ENCODE results near the gene GPER1. TPM values are rescaled to one million over a fixed set of nuclear protein-coding genes. Genes with fewer than 3 reads are reported as not detected.

GPER1 gene
- total and polyA plus RNA-seq, 2 experiments from 2014 or later = 0.89 TPM; not detected in 1

DNA sequence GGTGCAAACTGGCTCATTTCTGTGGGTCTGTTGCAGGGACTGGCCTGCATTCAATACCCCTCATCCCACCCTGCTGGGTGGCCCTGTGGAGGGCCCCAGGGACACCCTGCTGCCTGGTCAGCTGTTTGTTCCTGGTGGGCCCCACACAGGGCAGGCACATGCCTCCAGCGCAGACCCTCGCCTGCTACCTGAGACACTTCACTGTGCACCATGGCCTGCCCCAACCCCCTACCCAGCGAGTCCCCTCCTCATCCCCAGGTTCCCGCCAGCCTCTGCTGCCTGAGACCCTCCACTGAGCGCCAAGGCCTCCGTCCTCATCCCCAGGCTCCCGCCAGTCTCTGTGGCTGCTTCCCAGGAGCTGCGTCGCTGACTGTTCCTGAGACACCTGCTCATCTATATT lies 26.7 kb upstream of the GPER1 start:
- Histone ChIP-seq H3K79me2 (replicated peaks; ENCODE audit: insufficient read depth) (0 out of 2 replicates have a peak, but pooled peaks cover 7% of the 10 kb centered on the region), H3K4me1 (ENCODE audit: insufficient read depth) (peaks cover 9% of the 10 kb centered on the region; the same call in 1 of the 2 replicates), H3K27me3 (ENCODE audit: insufficient read depth) (no peaks in the 10 kb centered on the region), H4K20me1 (replicated peaks; ENCODE audit: insufficient read depth) (peaks cover 9% of the 10 kb centered on the region; the same call in 1 of the 2 replicates), H2AFZ (no peak overlapping the region), H3K4me2 (no peak overlapping the region), H3K4me3 (no peak overlapping the region), H3F3A (replicated peaks; ENCODE audit: low read depth) (0 out of 2 replicates have a peak, but pooled peaks cover 8% of the 10 kb centered on the region), H3K9me2 (ENCODE audit: insufficient read depth) (no peaks in the 10 kb centered on the region), H3K36me3 (ENCODE audit: insufficient read depth) (no peaks in the 10 kb centered on the region), H3K27ac (ENCODE audit: low read depth) (no peak overlapping the region)
- Mint-ChIP-seq H3K27me3 (ENCODE audit: insufficient read depth, low read depth, poor library complexity) (peaks cover 7% of the 10 kb centered on the region), H3K4me1 (peaks cover 24% of the 10 kb centered on the region), H3K27ac (no peak overlapping the region), H3K4me3 (no peak overlapping the region), H3K9me3 (no peaks in the 10 kb centered on the region), H3K36me3 (ENCODE audit: low read depth) (peaks cover 4% of the 10 kb centered on the region; the same call in 1 of the 3 replicates)
- no peak for DNase-seq (ENCODE audit: low spot score)
- TF ChIP-seq, protein P1, sequence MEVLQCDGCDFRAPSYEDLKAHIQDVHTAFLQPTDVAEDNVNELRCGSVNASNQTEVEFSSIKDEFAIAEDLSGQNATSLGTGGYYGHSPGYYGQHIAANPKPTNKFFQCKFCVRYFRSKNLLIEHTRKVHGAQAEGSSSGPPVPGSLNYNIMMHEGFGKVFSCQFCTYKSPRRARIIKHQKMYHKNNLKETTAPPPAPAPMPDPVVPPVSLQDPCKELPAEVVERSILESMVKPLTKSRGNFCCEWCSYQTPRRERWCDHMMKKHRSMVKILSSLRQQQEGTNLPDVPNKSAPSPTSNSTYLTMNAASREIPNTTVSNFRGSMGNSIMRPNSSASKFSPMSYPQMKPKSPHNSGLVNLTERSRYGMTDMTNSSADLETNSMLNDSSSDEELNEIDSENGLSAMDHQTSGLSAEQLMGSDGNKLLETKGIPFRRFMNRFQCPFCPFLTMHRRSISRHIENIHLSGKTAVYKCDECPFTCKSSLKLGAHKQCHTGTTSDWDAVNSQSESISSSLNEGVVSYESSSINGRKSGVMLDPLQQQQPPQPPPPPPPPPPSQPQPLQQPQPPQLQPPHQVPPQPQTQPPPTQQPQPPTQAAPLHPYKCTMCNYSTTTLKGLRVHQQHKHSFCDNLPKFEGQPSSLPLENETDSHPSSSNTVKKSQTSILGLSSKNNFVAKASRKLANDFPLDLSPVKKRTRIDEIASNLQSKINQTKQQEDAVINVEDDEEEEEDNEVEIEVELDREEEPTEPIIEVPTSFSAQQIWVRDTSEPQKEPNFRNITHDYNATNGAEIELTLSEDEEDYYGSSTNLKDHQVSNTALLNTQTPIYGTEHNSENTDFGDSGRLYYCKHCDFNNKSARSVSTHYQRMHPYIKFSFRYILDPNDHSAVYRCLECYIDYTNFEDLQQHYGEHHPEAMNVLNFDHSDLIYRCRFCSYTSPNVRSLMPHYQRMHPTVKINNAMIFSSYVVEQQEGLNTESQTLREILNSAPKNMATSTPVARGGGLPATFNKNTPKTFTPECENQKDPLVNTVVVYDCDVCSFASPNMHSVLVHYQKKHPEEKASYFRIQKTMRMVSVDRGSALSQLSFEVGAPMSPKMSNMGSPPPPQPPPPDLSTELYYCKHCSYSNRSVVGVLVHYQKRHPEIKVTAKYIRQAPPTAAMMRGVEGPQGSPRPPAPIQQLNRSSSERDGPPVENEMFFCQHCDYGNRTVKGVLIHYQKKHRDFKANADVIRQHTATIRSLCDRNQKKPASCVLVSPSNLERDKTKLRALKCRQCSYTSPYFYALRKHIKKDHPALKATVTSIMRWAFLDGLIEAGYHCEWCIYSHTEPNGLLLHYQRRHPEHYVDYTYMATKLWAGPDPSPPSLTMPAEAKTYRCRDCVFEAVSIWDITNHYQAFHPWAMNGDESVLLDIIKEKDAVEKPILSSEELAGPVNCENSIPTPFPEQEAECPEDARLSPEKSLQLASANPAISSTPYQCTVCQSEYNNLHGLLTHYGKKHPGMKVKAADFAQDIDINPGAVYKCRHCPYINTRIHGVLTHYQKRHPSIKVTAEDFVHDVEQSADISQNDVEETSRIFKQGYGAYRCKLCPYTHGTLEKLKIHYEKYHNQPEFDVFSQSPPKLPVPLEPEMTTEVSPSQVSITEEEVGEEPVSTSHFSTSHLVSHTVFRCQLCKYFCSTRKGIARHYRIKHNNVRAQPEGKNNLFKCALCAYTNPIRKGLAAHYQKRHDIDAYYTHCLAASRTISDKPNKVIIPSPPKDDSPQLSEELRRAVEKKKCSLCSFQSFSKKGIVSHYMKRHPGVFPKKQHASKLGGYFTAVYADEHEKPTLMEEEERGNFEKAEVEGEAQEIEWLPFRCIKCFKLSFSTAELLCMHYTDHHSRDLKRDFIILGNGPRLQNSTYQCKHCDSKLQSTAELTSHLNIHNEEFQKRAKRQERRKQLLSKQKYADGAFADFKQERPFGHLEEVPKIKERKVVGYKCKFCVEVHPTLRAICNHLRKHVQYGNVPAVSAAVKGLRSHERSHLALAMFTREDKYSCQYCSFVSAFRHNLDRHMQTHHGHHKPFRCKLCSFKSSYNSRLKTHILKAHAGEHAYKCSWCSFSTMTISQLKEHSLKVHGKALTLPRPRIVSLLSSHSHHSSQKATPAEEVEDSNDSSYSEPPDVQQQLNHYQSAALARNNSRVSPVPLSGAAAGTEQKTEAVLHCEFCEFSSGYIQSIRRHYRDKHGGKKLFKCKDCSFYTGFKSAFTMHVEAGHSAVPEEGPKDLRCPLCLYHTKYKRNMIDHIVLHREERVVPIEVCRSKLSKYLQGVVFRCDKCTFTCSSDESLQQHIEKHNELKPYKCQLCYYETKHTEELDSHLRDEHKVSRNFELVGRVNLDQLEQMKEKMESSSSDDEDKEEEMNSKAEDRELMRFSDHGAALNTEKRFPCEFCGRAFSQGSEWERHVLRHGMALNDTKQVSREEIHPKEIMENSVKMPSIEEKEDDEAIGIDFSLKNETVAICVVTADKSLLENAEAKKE (CRISPR knock-in tag; IDR thresholded peaks at IDR 0.05) = no peak
- TF ChIP-seq CREB1 (CRISPR knock-in tag; IDR thresholded peaks at IDR 0.05; ENCODE audit: low read depth) (no peak), EZH2 (IDR thresholded peaks at IDR 0.05; ENCODE audit: low read depth, unreplicated experiment) (no peak), JUNB (IDR thresholded peaks at IDR 0.05; ENCODE audit: unreplicated experiment) (no peak), ZNF114 (CRISPR knock-in tag; IDR thresholded peaks at IDR 0.05) (no peak), EZH2phosphoT487 (IDR thresholded peaks at IDR 0.05; ENCODE audit: unreplicated experiment) (no peak), ZNF331 (CRISPR knock-in tag; IDR thresholded peaks at IDR 0.05; ENCODE audit: low read depth) (no peak), STAT1 (IDR thresholded peaks at IDR 0.05; ENCODE audit: unreplicated experiment) (no peak), NANOG (IDR thresholded peaks at IDR 0.05; ENCODE audit: borderline replicate concordance) (no peak)
- TF ChIP-seq, protein P2, sequence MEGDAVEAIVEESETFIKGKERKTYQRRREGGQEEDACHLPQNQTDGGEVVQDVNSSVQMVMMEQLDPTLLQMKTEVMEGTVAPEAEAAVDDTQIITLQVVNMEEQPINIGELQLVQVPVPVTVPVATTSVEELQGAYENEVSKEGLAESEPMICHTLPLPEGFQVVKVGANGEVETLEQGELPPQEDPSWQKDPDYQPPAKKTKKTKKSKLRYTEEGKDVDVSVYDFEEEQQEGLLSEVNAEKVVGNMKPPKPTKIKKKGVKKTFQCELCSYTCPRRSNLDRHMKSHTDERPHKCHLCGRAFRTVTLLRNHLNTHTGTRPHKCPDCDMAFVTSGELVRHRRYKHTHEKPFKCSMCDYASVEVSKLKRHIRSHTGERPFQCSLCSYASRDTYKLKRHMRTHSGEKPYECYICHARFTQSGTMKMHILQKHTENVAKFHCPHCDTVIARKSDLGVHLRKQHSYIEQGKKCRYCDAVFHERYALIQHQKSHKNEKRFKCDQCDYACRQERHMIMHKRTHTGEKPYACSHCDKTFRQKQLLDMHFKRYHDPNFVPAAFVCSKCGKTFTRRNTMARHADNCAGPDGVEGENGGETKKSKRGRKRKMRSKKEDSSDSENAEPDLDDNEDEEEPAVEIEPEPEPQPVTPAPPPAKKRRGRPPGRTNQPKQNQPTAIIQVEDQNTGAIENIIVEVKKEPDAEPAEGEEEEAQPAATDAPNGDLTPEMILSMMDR (conservative IDR thresholded peaks at IDR 0.05; ENCODE audit: low read depth in 2 of 2) = no peak
- TF ChIP-seq, protein P3, sequence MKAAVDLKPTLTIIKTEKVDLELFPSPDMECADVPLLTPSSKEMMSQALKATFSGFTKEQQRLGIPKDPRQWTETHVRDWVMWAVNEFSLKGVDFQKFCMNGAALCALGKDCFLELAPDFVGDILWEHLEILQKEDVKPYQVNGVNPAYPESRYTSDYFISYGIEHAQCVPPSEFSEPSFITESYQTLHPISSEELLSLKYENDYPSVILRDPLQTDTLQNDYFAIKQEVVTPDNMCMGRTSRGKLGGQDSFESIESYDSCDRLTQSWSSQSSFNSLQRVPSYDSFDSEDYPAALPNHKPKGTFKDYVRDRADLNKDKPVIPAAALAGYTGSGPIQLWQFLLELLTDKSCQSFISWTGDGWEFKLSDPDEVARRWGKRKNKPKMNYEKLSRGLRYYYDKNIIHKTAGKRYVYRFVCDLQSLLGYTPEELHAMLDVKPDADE (IDR thresholded peaks at IDR 0.05) = no peak
- TF ChIP-seq, protein P4, sequence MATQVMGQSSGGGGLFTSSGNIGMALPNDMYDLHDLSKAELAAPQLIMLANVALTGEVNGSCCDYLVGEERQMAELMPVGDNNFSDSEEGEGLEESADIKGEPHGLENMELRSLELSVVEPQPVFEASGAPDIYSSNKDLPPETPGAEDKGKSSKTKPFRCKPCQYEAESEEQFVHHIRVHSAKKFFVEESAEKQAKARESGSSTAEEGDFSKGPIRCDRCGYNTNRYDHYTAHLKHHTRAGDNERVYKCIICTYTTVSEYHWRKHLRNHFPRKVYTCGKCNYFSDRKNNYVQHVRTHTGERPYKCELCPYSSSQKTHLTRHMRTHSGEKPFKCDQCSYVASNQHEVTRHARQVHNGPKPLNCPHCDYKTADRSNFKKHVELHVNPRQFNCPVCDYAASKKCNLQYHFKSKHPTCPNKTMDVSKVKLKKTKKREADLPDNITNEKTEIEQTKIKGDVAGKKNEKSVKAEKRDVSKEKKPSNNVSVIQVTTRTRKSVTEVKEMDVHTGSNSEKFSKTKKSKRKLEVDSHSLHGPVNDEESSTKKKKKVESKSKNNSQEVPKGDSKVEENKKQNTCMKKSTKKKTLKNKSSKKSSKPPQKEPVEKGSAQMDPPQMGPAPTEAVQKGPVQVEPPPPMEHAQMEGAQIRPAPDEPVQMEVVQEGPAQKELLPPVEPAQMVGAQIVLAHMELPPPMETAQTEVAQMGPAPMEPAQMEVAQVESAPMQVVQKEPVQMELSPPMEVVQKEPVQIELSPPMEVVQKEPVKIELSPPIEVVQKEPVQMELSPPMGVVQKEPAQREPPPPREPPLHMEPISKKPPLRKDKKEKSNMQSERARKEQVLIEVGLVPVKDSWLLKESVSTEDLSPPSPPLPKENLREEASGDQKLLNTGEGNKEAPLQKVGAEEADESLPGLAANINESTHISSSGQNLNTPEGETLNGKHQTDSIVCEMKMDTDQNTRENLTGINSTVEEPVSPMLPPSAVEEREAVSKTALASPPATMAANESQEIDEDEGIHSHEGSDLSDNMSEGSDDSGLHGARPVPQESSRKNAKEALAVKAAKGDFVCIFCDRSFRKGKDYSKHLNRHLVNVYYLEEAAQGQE (IDR thresholded peaks at IDR 0.05; ENCODE audit: unreplicated experiment) = no peak
- no peak for ATAC-seq
